H1 (cell line): Measurements from ENCODE around the gene WDR33. TPM values are rescaled to one million over a fixed set of nuclear protein-coding genes. Genes with fewer than 3 reads are reported as not detected.

ENCODE experiments used
- BACH1 ChIP-seq: IDR thresholded peaks from 2 replicates; pipeline ENCODE4 v1.6.1; 2012; ENCODE audit warnings: low read length, improper control_type of control experiment
- BCL11A ChIP-seq, 2 experiments: IDR thresholded peaks; one replicate each; pipeline ENCODE4 v1.6.1; 2011; ENCODE audit warnings: low read depth in 2 of 2, low read length in 2 of 2, mild to moderate bottlenecking in 2 of 2
- CREB1 ChIP-seq: IDR thresholded peaks from 2 replicates; pipeline ENCODE4 v1.6.1; 2012; ENCODE audit warnings: inconsistent platforms
- HDAC6 ChIP-seq: IDR thresholded peaks from one replicate; pipeline ENCODE4 v1.7.1; 2012; ENCODE audit warnings: low read depth, mild to moderate bottlenecking, inconsistent platforms, low read length, moderate library complexity
- JUND ChIP-seq: IDR thresholded peaks from 2 replicates; pipeline ENCODE4 v1.6.1; 2011; ENCODE audit warnings: mild to moderate bottlenecking, improper control_type of control experiment, low read length
- POU5F1 ChIP-seq: IDR thresholded peaks from 2 replicates; pipeline ENCODE4 v1.6.1; 2011; ENCODE audit warnings: low read depth, mild to moderate bottlenecking, low read length, moderate library complexity
- RBBP5 ChIP-seq: IDR thresholded peaks from 2 replicates; pipeline ENCODE4 v1.7.1; 2012; ENCODE audit warnings: low read depth, mild to moderate bottlenecking, inconsistent platforms, low read length, moderate library complexity, borderline replicate concordance
- SAP30 ChIP-seq: fragments of 300-600 bp; sonication (generic); IDR thresholded peaks from 2 replicates; pipeline ENCODE4 v1.7.1; 2012; ENCODE audit warnings: low read length, moderate library complexity, mild to moderate bottlenecking, inconsistent platforms; ENCODE audit not compliant: insufficient read depth, insufficient replicate concordance
- SP2 ChIP-seq: IDR thresholded peaks from 2 replicates; pipeline ENCODE4 v1.6.1; 2012; ENCODE audit warnings: mild to moderate bottlenecking, low read length, inconsistent platforms
- SP4 ChIP-seq: IDR thresholded peaks from 2 replicates; pipeline ENCODE4 v1.6.1; 2012; ENCODE audit warnings: low read length, inconsistent platforms
- USF2 ChIP-seq: IDR thresholded peaks from 2 replicates; pipeline ENCODE4 v1.6.1; 2011; ENCODE audit warnings: low read length, improper control_type of control experiment
- polyA plus RNA-seq, 7 experiments: library from polyadenylated mRNA; depleted of rRNA in 3 of 7; stranded (reverse) in 5 of 7; unstranded in 2 of 7; fragments of >200 nt in 5 of 7; fragments of 200-250 nt in 2 of 7; gene quantifications; 1 replicate in 5 of 7; 2 replicates in 1 of 7; 4 replicates in 1 of 7; pipeline versions ENCODE4 v1.2.1 to v1.2.3, GENCODE V29; 2011 to 2013; ENCODE audit warnings: missing spikeins in 2 of 7, mixed read lengths in 2 of 7
- total RNA-seq: library from RNA; stranded (reverse); fragmentation: NEBNext Ultra II Directional; extraction: Animal tissue kit (Norgen Biotek cat#: 25700); gene quantifications from 2 replicates; pipeline ENCODE4 v1.2.1, GENCODE V29; 2021
- TF ChIP-seq, protein P1 (sequence below): fragments of 300-600 bp; sonication (generic); IDR thresholded peaks from 2 replicates; pipeline ENCODE4 v1.7.1; 2012; ENCODE audit warnings: low read length, moderate library complexity, mild to moderate bottlenecking, inconsistent platforms; ENCODE audit not compliant: insufficient replicate concordance

WDR33 gene
- total and polyA plus RNA-seq, 2 of the 8 experiments (the other 6 are each of a cell fraction or from before 2014, with no cell fraction given): 18.1 to 82.7 TPM

GRCh38 chr2:127747621-127748020 is 63.4 kb downstream of the WDR33 start (continued):
- TF ChIP-seq, protein P1, sequence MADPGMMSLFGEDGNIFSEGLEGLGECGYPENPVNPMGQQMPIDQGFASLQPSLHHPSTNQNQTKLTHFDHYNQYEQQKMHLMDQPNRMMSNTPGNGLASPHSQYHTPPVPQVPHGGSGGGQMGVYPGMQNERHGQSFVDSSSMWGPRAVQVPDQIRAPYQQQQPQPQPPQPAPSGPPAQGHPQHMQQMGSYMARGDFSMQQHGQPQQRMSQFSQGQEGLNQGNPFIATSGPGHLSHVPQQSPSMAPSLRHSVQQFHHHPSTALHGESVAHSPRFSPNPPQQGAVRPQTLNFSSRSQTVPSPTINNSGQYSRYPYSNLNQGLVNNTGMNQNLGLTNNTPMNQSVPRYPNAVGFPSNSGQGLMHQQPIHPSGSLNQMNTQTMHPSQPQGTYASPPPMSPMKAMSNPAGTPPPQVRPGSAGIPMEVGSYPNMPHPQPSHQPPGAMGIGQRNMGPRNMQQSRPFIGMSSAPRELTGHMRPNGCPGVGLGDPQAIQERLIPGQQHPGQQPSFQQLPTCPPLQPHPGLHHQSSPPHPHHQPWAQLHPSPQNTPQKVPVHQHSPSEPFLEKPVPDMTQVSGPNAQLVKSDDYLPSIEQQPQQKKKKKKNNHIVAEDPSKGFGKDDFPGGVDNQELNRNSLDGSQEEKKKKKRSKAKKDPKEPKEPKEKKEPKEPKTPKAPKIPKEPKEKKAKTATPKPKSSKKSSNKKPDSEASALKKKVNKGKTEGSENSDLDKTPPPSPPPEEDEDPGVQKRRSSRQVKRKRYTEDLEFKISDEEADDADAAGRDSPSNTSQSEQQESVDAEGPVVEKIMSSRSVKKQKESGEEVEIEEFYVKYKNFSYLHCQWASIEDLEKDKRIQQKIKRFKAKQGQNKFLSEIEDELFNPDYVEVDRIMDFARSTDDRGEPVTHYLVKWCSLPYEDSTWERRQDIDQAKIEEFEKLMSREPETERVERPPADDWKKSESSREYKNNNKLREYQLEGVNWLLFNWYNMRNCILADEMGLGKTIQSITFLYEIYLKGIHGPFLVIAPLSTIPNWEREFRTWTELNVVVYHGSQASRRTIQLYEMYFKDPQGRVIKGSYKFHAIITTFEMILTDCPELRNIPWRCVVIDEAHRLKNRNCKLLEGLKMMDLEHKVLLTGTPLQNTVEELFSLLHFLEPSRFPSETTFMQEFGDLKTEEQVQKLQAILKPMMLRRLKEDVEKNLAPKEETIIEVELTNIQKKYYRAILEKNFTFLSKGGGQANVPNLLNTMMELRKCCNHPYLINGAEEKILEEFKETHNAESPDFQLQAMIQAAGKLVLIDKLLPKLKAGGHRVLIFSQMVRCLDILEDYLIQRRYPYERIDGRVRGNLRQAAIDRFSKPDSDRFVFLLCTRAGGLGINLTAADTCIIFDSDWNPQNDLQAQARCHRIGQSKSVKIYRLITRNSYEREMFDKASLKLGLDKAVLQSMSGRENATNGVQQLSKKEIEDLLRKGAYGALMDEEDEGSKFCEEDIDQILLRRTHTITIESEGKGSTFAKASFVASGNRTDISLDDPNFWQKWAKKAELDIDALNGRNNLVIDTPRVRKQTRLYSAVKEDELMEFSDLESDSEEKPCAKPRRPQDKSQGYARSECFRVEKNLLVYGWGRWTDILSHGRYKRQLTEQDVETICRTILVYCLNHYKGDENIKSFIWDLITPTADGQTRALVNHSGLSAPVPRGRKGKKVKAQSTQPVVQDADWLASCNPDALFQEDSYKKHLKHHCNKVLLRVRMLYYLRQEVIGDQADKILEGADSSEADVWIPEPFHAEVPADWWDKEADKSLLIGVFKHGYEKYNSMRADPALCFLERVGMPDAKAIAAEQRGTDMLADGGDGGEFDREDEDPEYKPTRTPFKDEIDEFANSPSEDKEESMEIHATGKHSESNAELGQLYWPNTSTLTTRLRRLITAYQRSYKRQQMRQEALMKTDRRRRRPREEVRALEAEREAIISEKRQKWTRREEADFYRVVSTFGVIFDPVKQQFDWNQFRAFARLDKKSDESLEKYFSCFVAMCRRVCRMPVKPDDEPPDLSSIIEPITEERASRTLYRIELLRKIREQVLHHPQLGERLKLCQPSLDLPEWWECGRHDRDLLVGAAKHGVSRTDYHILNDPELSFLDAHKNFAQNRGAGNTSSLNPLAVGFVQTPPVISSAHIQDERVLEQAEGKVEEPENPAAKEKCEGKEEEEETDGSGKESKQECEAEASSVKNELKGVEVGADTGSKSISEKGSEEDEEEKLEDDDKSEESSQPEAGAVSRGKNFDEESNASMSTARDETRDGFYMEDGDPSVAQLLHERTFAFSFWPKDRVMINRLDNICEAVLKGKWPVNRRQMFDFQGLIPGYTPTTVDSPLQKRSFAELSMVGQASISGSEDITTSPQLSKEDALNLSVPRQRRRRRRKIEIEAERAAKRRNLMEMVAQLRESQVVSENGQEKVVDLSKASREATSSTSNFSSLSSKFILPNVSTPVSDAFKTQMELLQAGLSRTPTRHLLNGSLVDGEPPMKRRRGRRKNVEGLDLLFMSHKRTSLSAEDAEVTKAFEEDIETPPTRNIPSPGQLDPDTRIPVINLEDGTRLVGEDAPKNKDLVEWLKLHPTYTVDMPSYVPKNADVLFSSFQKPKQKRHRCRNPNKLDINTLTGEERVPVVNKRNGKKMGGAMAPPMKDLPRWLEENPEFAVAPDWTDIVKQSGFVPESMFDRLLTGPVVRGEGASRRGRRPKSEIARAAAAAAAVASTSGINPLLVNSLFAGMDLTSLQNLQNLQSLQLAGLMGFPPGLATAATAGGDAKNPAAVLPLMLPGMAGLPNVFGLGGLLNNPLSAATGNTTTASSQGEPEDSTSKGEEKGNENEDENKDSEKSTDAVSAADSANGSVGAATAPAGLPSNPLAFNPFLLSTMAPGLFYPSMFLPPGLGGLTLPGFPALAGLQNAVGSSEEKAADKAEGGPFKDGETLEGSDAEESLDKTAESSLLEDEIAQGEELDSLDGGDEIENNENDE: no peak
- no peak for TF ChIP-seq SAP30
- TF ChIP-seq USF2: no peak
- TF ChIP-seq HDAC6: no peak
- no peak for TF ChIP-seq SP2
- TF ChIP-seq SP4: no peak
- no peak for TF ChIP-seq BCL11A (IDR thresholded peaks at IDR 0.05; ENCODE audit: low read depth in 2 of 2, low read length in 2 of 2)
- TF ChIP-seq JUND: no peak
- no peak for TF ChIP-seq POU5F1
- no peak for TF ChIP-seq BACH1
- no peak for TF ChIP-seq RBBP5
- TF ChIP-seq CREB1: no peak
